K562 (cell line): ENCODE measurements around the gene PLPP7. TPM values are rescaled to one million over a fixed set of nuclear protein-coding genes. Genes with fewer than 3 reads are reported as not detected.

ENCODE experiments used
- BRCA1 ChIP-seq, 2 experiments: fragments of 450-650 bp in 1 of 2; sonication (generic) in 1 of 2; formaldehyde crosslinking in 1 of 2; IDR thresholded peaks; 2 replicates each; pipeline versions ENCODE4 v1.5.0 to v1.6.1; 2017 to 2020; ENCODE audit warnings: mild to moderate bottlenecking in 1 of 2, missing genetic modification reagents in 1 of 2
- CBFA2T3 ChIP-seq: fragments of 450-650 bp; IDR thresholded peaks from 2 replicates; pipeline ENCODE4 v1.6.1; 2017
- CEBPG ChIP-seq, 3 experiments: fragments of 200-800 bp in 1 of 3; sonication (Bioruptor generic) in 1 of 3; sonication (generic) in 1 of 3; formaldehyde crosslinking in 1 of 3; IDR thresholded peaks in 2 of 3; conservative IDR thresholded peaks in 1 of 3; 2 replicates each; pipeline versions ENCODE4 v1.6.1 to v1.8.0; 2016 to 2022; ENCODE audit warnings: missing compliant biosample characterization in 2 of 3, missing genetic modification characterization in 2 of 3, mild to moderate bottlenecking in 1 of 3, missing genetic modification reagents in 1 of 3
- CHCHD3 ChIP-seq: fragments of 250-450 bp; sonication (Bioruptor Pico); IDR thresholded peaks from 2 replicates; pipeline ENCODE4 v2.1.2; 2022; ENCODE audit warnings: mild to moderate bottlenecking
- MYNN ChIP-seq, 2 experiments: sonication (generic); formaldehyde crosslinking in 1 of 2; IDR thresholded peaks; 2 replicates each; pipeline versions ENCODE4 v1.5.0 to v1.6.1; 2016 to 2020; ENCODE audit warnings: antibody characterized with exemption in 1 of 2, missing genetic modification reagents in 1 of 2
- POLR2A ChIP-seq: fragments of 450-650 bp; conservative IDR thresholded peaks from 2 replicates; pipeline ENCODE4 v1.6.1; 2016
- SETDB1 ChIP-seq: IDR thresholded peaks from one replicate; pipeline ENCODE4 v1.6.1; 2012; ENCODE audit warnings: low read length, control low read depth, inconsistent platforms
- ZNF197 ChIP-seq: fragments of 200-800 bp; sonication (Bioruptor generic); IDR thresholded peaks from 2 replicates; pipeline ENCODE4 v1.6.1; 2016; ENCODE audit warnings: low read depth, missing genetic modification characterization, missing compliant biosample characterization
- polyA plus RNA-seq, 8 experiments: library from polyadenylated mRNA; depleted of rRNA in 4 of 8; stranded (reverse) in 5 of 8; unstranded in 3 of 8; fragments of >200 nt; fragmentation: Nextera tagmentation in 2 of 8; fragmentation: Illumina TruSeq in 1 of 8; extraction: Ambion mirVana in 2 of 8; extraction: Trizol in 1 of 8; gene quantifications; 2 replicates each; pipeline versions ENCODE4 v1.2.1 to v1.2.3, GENCODE V29; 2011 to 2014; ENCODE audit warnings: inconsistent platforms in 1 of 8, missing spikeins in 1 of 8
- total RNA-seq, 7 experiments: library from RNA; depleted of rRNA in 6 of 7; stranded (reverse); fragments of >200 nt in 6 of 7; fragmentation: Illumina TruSeq in 2 of 7; extraction: Trizol in 2 of 7; gene quantifications; 2 replicates each; pipeline versions ENCODE4 v1.2.1 to v1.2.3, GENCODE V29; 2011 to 2021; ENCODE audit warnings: low replicate concordance in 1 of 7
- TF ChIP-seq, protein P1 (sequence below): fragments of 450-650 bp; IDR thresholded peaks from 2 replicates; pipeline ENCODE4 v1.6.1; 2014; ENCODE audit warnings: low read depth, mild to moderate bottlenecking, moderate library complexity, borderline replicate concordance
- TF ChIP-seq, protein P2 (sequence below): fragments of 250-450 bp; sonication (Bioruptor Pico); IDR thresholded peaks from 2 replicates; pipeline ENCODE4 v1.4.0; 2020; ENCODE audit warnings: mild to moderate bottlenecking, moderate library complexity
- TF ChIP-seq, protein P3 (sequence below): fragments of 150-350 bp; conservative IDR thresholded peaks from 2 replicates; pipeline ENCODE4 v1.6.1; 2014; ENCODE audit warnings: low read length
- TF ChIP-seq, protein P4 (sequence below): fragments of 450-650 bp; IDR thresholded peaks from 2 replicates; pipeline ENCODE4 v1.6.1; 2018; ENCODE audit not compliant: partially characterized antibody

The PLPP7 gene
- total and polyA plus RNA-seq, 9 of the 15 experiments (the other 6 are each of a cell fraction or from before 2014, with no cell fraction given) = 0.09 to 0.93 (median 0.18) TPM; not detected in 4

DNA sequence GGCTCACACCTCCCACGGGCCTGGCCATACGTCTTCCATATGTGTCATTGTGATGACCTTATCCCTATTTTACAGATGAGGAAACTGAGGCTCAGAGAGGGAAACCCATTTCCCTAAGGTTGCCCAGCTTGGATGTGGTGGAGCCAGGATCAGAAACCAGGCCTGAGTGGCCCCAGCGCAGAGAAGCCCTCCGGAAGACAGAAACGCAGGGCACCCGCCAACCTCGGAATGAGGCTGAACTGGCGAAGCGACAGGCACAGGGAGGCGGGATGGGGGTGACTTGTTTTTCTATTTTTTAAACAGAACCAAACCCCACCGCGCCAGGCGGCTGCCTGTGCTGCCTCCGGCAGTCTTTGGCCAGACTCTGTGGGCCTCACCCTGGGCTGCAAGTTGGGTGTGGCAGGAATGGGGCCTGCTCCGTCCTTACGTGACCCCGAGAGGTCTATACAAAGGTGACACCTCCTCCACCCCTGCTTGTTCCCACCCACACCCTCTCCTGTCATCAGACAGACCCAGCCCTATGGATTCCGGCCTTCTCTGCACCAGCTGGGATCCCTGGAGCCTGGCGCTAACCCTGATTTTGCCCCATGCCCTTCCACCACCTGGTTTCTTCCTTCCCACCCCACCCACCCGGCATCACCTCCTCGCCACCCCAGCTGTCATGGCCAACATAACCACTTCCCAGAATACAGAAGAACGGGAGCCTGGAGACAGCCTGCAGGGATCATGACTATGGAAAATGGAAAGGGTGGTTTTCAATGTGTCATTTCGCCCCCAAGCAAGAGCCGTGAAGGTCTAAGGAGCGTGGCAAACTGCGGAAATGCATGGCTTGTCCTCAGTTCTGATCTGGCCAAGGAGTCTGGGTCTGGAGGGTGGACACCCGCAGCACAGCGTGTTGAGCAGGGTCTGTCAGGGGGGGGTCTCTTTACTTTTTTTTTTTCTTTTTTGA lies 23.6 kb downstream of the PLPP7 start (continued):
- TF ChIP-seq, protein P1, sequence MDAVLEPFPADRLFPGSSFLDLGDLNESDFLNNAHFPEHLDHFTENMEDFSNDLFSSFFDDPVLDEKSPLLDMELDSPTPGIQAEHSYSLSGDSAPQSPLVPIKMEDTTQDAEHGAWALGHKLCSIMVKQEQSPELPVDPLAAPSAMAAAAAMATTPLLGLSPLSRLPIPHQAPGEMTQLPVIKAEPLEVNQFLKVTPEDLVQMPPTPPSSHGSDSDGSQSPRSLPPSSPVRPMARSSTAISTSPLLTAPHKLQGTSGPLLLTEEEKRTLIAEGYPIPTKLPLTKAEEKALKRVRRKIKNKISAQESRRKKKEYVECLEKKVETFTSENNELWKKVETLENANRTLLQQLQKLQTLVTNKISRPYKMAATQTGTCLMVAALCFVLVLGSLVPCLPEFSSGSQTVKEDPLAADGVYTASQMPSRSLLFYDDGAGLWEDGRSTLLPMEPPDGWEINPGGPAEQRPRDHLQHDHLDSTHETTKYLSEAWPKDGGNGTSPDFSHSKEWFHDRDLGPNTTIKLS = no peak
- TF ChIP-seq, protein P2, sequence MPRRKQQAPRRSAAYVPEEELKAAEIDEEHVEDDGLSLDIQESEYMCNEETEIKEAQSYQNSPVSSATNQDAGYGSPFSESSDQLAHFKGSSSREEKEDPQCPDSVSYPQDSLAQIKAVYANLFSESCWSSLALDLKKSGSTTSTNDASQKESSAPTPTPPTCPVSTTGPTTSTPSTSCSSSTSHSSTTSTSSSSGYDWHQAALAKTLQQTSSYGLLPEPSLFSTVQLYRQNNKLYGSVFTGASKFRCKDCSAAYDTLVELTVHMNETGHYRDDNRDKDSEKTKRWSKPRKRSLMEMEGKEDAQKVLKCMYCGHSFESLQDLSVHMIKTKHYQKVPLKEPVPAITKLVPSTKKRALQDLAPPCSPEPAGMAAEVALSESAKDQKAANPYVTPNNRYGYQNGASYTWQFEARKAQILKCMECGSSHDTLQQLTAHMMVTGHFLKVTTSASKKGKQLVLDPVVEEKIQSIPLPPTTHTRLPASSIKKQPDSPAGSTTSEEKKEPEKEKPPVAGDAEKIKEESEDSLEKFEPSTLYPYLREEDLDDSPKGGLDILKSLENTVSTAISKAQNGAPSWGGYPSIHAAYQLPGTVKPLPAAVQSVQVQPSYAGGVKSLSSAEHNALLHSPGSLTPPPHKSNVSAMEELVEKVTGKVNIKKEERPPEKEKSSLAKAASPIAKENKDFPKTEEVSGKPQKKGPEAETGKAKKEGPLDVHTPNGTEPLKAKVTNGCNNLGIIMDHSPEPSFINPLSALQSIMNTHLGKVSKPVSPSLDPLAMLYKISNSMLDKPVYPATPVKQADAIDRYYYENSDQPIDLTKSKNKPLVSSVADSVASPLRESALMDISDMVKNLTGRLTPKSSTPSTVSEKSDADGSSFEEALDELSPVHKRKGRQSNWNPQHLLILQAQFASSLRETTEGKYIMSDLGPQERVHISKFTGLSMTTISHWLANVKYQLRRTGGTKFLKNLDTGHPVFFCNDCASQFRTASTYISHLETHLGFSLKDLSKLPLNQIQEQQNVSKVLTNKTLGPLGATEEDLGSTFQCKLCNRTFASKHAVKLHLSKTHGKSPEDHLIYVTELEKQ (CRISPR knock-in tag) = no peak
- TF ChIP-seq, protein P3, sequence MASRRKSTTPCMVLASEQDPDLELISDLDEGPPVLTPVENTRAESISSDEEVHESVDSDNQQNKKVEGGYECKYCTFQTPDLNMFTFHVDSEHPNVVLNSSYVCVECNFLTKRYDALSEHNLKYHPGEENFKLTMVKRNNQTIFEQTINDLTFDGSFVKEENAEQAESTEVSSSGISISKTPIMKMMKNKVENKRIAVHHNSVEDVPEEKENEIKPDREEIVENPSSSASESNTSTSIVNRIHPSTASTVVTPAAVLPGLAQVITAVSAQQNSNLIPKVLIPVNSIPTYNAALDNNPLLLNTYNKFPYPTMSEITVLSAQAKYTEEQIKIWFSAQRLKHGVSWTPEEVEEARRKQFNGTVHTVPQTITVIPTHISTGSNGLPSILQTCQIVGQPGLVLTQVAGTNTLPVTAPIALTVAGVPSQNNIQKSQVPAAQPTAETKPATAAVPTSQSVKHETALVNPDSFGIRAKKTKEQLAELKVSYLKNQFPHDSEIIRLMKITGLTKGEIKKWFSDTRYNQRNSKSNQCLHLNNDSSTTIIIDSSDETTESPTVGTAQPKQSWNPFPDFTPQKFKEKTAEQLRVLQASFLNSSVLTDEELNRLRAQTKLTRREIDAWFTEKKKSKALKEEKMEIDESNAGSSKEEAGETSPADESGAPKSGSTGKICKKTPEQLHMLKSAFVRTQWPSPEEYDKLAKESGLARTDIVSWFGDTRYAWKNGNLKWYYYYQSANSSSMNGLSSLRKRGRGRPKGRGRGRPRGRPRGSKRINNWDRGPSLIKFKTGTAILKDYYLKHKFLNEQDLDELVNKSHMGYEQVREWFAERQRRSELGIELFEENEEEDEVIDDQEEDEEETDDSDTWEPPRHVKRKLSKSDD = no peak
- no peak for TF ChIP-seq SETDB1
- no peak for TF ChIP-seq ZNF197 (CRISPR knock-in tag)
- TF ChIP-seq BRCA1 (IDR thresholded peaks at IDR 0.05) = no peak
- no peak for TF ChIP-seq BRCA1 (CRISPR knock-in tag; IDR thresholded peaks at IDR 0.05)
- TF ChIP-seq POLR2A = peak; percentile 46
- no peak for TF ChIP-seq CEBPG (CRISPR knock-in tag; IDR thresholded peaks at IDR 0.05)
- no peak for TF ChIP-seq CEBPG (tag; conservative IDR thresholded peaks at IDR 0.05 in 1 of 2, IDR thresholded peaks at IDR 0.05 in 1 of 2)
- TF ChIP-seq, protein P4, sequence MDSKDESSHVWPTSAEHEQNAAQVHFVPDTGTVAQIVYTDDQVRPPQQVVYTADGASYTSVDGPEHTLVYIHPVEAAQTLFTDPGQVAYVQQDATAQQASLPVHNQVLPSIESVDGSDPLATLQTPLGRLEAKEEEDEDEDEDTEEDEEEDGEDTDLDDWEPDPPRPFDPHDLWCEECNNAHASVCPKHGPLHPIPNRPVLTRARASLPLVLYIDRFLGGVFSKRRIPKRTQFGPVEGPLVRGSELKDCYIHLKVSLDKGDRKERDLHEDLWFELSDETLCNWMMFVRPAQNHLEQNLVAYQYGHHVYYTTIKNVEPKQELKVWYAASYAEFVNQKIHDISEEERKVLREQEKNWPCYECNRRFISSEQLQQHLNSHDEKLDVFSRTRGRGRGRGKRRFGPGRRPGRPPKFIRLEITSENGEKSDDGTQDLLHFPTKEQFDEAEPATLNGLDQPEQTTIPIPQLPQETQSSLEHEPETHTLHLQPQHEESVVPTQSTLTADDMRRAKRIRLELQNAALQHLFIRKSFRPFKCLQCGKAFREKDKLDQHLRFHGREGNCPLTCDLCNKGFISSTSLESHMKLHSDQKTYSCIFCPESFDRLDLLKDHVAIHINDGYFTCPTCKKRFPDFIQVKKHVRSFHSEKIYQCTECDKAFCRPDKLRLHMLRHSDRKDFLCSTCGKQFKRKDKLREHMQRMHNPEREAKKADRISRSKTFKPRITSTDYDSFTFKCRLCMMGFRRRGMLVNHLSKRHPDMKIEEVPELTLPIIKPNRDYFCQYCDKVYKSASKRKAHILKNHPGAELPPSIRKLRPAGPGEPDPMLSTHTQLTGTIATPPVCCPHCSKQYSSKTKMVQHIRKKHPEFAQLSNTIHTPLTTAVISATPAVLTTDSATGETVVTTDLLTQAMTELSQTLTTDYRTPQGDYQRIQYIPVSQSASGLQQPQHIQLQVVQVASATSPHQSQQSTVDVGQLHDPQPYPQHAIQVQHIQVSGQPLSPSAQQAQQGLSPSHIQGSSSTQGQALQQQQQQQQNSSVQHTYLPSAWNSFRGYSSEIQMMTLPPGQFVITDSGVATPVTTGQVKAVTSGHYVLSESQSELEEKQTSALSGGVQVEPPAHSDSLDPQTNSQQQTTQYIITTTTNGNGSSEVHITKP = peak; percentile 54
- TF ChIP-seq CBFA2T3 = 0 out of 2 replicates have a peak, but pooled peaks have one; percentile 16
- no peak for TF ChIP-seq CHCHD3 (CRISPR knock-in tag)
- no peak for TF ChIP-seq MYNN (IDR thresholded peaks at IDR 0.05)
- no peak for TF ChIP-seq MYNN (CRISPR knock-in tag; IDR thresholded peaks at IDR 0.05)
